H9 (cell line): ENCODE measurements around the gene ARHGAP10. TPM values are rescaled to one million over a fixed set of nuclear protein-coding genes. Genes with fewer than 3 reads are reported as not detected.
A peak's percentile ranks its signal among the peaks of the same experiment; 100 is the strongest.

Experiments
- DNase-seq: peaks from one replicate; pipeline ENCODE4 v3.0.0-alpha.2; 2017
- H2AFZ ChIP-seq: one replicate; pipeline ENCODE4 v1.6.1; 2013; ENCODE audit warnings: mild to moderate bottlenecking, low read length, control low read depth, moderate library complexity
- H2AK5ac ChIP-seq: 2 replicates; pipeline ENCODE4 v1.6.1; 2013; ENCODE audit warnings: low read length, control low read depth, mixed read lengths; ENCODE audit not compliant: insufficient read length
- H2BK120ac ChIP-seq: one replicate; pipeline ENCODE4 v1.6.1; 2013; ENCODE audit warnings: low read depth, mild to moderate bottlenecking, low read length, control low read depth, inconsistent platforms; ENCODE audit not compliant: poor library complexity, severe bottlenecking
- H2BK12ac ChIP-seq: 2 replicates; pipeline ENCODE4 v1.6.1; 2013; ENCODE audit warnings: low read length, control low read depth, mixed read lengths, low read depth; ENCODE audit not compliant: insufficient read length
- H2BK15ac ChIP-seq: 2 replicates; pipeline ENCODE4 v1.6.1; 2013; ENCODE audit warnings: low read depth, low read length, control low read depth
- H2BK20ac ChIP-seq: one replicate; pipeline ENCODE4 v1.6.1; 2013; ENCODE audit warnings: low read depth, mild to moderate bottlenecking, low read length, control low read depth, inconsistent platforms; ENCODE audit not compliant: poor library complexity, severe bottlenecking
- H2BK5ac ChIP-seq: 2 replicates; pipeline ENCODE4 v1.6.1; 2013; ENCODE audit warnings: low read length, control low read depth, mixed read lengths; ENCODE audit not compliant: insufficient read length
- H3K14ac ChIP-seq: 2 replicates; pipeline ENCODE4 v1.6.1; 2013; ENCODE audit warnings: low read length, control low read depth; ENCODE audit not compliant: insufficient read depth
- H3K18ac ChIP-seq: 2 replicates; pipeline ENCODE4 v1.6.1; 2013; ENCODE audit warnings: low read depth, mild to moderate bottlenecking, mixed read lengths, low read length, control low read depth; ENCODE audit not compliant: insufficient read length
- H3K23ac ChIP-seq: 2 replicates; pipeline ENCODE4 v1.6.1; 2013; ENCODE audit warnings: low read length, control low read depth, mixed read lengths, low read depth; ENCODE audit not compliant: insufficient read length
- H3K23me2 ChIP-seq: 2 replicates; pipeline ENCODE4 v1.6.1; 2013; ENCODE audit warnings: low read depth, mild to moderate bottlenecking, mixed read lengths, low read length, control low read depth; ENCODE audit not compliant: insufficient read length, poor library complexity, severe bottlenecking
- H3K27ac ChIP-seq: 2 replicates; pipeline ENCODE4 v1.5.1; 2013; ENCODE audit warnings: low read length, control low read depth, mixed read lengths, low read depth; ENCODE audit not compliant: insufficient read length
- H3K27me3 ChIP-seq: 2 replicates; pipeline ENCODE4 v1.6.1; 2013; ENCODE audit warnings: low read length, control low read depth, inconsistent platforms; ENCODE audit not compliant: insufficient read depth
- H3K4ac ChIP-seq: 2 replicates; pipeline ENCODE4 v1.6.1; 2013; ENCODE audit warnings: low read depth, mild to moderate bottlenecking, control low read depth, inconsistent platforms, low read length, moderate library complexity
- H3K4me1 ChIP-seq: 2 replicates; pipeline ENCODE4 v1.6.1; 2013; ENCODE audit warnings: low read length, control low read depth, inconsistent platforms; ENCODE audit not compliant: insufficient read depth
- H3K4me2 ChIP-seq: 2 replicates; pipeline ENCODE4 v1.6.1; 2013; ENCODE audit warnings: low read length, control low read depth, mixed read lengths; ENCODE audit not compliant: insufficient read length, insufficient read depth
- H3K56ac ChIP-seq: 2 replicates; pipeline ENCODE4 v1.6.1; 2013; ENCODE audit warnings: low read depth, mild to moderate bottlenecking, mixed read lengths, low read length, control low read depth; ENCODE audit not compliant: insufficient read length
- H3K79me1 ChIP-seq: 2 replicates; pipeline ENCODE4 v1.6.1; 2013; ENCODE audit warnings: low read depth, mild to moderate bottlenecking, moderate library complexity, low read length, control low read depth, inconsistent platforms; ENCODE audit not compliant: insufficient read depth, poor library complexity, severe bottlenecking
- H3K79me2 ChIP-seq: 2 replicates; pipeline ENCODE4 v1.6.1; 2013; ENCODE audit warnings: low read length, control low read depth, inconsistent platforms; ENCODE audit not compliant: insufficient read depth
- H3K9ac ChIP-seq: 2 replicates; pipeline ENCODE4 v1.6.1; 2013; ENCODE audit warnings: low read length, control low read depth, mixed read lengths; ENCODE audit not compliant: insufficient read length; ENCODE audit errors: extremely low read depth
- H3K9me3 ChIP-seq: one replicate; pipeline ENCODE4 v1.6.1; 2013; ENCODE audit warnings: low read depth, low read length, inconsistent platforms; ENCODE audit not compliant: control insufficient read depth
- H3T11ph ChIP-seq: one replicate; pipeline ENCODE4 v1.6.1; 2013; ENCODE audit warnings: mild to moderate bottlenecking, low read length, control low read depth, inconsistent platforms
- H4K20me1 ChIP-seq: one replicate; pipeline ENCODE4 v1.6.1; 2013; ENCODE audit not compliant: control insufficient read depth, insufficient read length, insufficient read depth
- H4K5ac ChIP-seq: 2 replicates; pipeline ENCODE4 v1.6.1; 2013; ENCODE audit warnings: low read depth, mild to moderate bottlenecking, mixed read lengths, low read length, control low read depth; ENCODE audit not compliant: insufficient read length
- H4K8ac ChIP-seq: replicated peaks from 2 replicates; pipeline ENCODE4 v1.6.1; 2013; ENCODE audit warnings: low read length, control low read depth, mixed read lengths, low read depth; ENCODE audit not compliant: insufficient read length
- H4K91ac ChIP-seq: 2 replicates; pipeline ENCODE4 v1.6.1; 2013; ENCODE audit warnings: low read depth, mild to moderate bottlenecking, moderate library complexity, mixed read lengths, low read length, control low read depth; ENCODE audit not compliant: insufficient read length
- H3K27ac Mint-ChIP-seq, 3 experiments: 2 replicates in 2 of 3; 3 replicates in 1 of 3; pipeline ENCODE4 v1.8.0; 2020 to 2021; ENCODE audit warnings: mixed read lengths in 3 of 3, mild to moderate bottlenecking in 1 of 3, moderate library complexity in 1 of 3
- H3K27me3 Mint-ChIP-seq: 2 replicates; pipeline ENCODE4 v1.8.0; 2021; ENCODE audit warnings: low read depth, mild to moderate bottlenecking, moderate library complexity, mixed read lengths
- H3K36me3 Mint-ChIP-seq, 3 experiments: 2 replicates in 2 of 3; 3 replicates in 1 of 3; pipeline ENCODE4 v1.8.0; 2020 to 2021; ENCODE audit warnings: low read depth in 3 of 3, mixed read lengths in 3 of 3; ENCODE audit not compliant: insufficient read depth in 1 of 3
- H3K4me1 Mint-ChIP-seq, 2 experiments: 2 replicates each; pipeline ENCODE4 v1.8.0; 2020; ENCODE audit warnings: mixed read lengths in 2 of 2
- H3K4me3 Mint-ChIP-seq, 2 experiments: 2 replicates in 1 of 2; 3 replicates in 1 of 2; pipeline ENCODE4 v1.8.0; 2020 to 2021; ENCODE audit warnings: mild to moderate bottlenecking in 2 of 2, mixed read lengths in 2 of 2, moderate library complexity in 1 of 2
- H3K9me3 Mint-ChIP-seq, 2 experiments: 2 replicates in 1 of 2; 3 replicates in 1 of 2; pipeline ENCODE4 v1.8.0; 2020; ENCODE audit warnings: mild to moderate bottlenecking in 2 of 2, mixed read lengths in 2 of 2, moderate library complexity in 1 of 2
- WGBS: extraction: QIAGEN DNeasy Blood & Tissue Kit; methylation state at CpG from one replicate; pipeline ENCODE4 v1.1.7; 2013; ENCODE audit warnings: missing lambda C conversion rate, low lambda C conversion rate, mixed read lengths; ENCODE audit not compliant: insufficient read length; ENCODE audit errors: extremely low coverage; 5-methylcytosine and 5-hydroxymethylcytosine counted together
- total RNA-seq: library from RNA; stranded (reverse); gene quantifications from 2 replicates; pipeline ENCODE4 v1.2.1, GENCODE V29; 2021
- TF ChIP-seq, protein P1 (sequence below): fragments of 200-600 bp; sonication (generic); conservative IDR thresholded peaks from 3 replicates; pipeline ENCODE4 v1.8.0; 2021; ENCODE audit warnings: antibody characterized with exemption, mild to moderate bottlenecking

The ARHGAP10 gene
- total RNA-seq, 1 experiment from 2014 or later = 7.8 TPM

DNA sequence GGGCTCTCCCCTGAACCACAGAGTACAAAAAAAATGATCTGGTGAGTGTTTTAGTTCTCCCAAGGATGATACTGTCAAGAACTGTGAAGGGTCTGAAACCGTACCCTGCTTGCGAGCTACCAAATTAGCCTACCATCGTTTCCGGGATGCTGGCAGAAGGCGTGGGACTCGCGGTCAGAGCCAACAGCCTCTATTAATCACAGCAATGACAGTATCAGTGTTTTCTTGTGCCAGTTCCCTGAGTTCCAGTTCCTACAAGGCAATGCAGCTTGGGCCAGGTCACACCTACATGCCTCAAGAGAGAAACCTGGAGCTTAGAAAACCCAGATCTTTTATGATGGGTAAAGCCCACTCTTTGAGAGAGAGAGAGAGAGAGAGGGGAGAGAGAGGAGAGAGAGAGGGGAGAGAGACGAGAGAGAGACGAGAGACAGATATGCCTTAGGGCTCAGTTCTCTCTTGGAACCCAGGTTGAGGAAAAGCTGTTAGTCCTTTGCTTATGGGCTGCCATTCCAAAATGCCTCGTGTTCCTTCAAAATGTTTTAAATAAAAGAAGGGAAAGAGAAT lies 327.8 kb downstream of the ARHGAP10 start:
- Mint-ChIP-seq H3K4me1 (peaks cover 23 to 28% of the 10 kb centered on the region in 2 experiments), H3K9me3 (no peaks in the 10 kb centered on the region), H3K36me3 (no peaks in the 10 kb centered on the region), H3K27ac (peak overlapping the region in 2 of 3 experiments; percentile 9 to 19; a peak in 3 of 7 replicates), H3K4me3 (no peak overlapping the region), H3K27me3 (no peaks in the 10 kb centered on the region)
- no peak overlapping the region for H3K27ac ChIP-seq
- no peak overlapping the region for H2AK5ac ChIP-seq
- H2BK20ac ChIP-seq = no peak overlapping the region
- TF ChIP-seq, protein P1, sequence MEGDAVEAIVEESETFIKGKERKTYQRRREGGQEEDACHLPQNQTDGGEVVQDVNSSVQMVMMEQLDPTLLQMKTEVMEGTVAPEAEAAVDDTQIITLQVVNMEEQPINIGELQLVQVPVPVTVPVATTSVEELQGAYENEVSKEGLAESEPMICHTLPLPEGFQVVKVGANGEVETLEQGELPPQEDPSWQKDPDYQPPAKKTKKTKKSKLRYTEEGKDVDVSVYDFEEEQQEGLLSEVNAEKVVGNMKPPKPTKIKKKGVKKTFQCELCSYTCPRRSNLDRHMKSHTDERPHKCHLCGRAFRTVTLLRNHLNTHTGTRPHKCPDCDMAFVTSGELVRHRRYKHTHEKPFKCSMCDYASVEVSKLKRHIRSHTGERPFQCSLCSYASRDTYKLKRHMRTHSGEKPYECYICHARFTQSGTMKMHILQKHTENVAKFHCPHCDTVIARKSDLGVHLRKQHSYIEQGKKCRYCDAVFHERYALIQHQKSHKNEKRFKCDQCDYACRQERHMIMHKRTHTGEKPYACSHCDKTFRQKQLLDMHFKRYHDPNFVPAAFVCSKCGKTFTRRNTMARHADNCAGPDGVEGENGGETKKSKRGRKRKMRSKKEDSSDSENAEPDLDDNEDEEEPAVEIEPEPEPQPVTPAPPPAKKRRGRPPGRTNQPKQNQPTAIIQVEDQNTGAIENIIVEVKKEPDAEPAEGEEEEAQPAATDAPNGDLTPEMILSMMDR = no peak
- no peak overlapping the region for H4K8ac ChIP-seq
- H2BK120ac ChIP-seq = no peak overlapping the region
- no peak overlapping the region for H2BK5ac ChIP-seq
- no peaks in the 10 kb centered on the region for H4K20me1 ChIP-seq
- no peak overlapping the region for H3K4ac ChIP-seq
- no peaks in the 10 kb centered on the region for H3K27me3 ChIP-seq
- H3K23ac ChIP-seq = no peak overlapping the region
- no peak overlapping the region for H2BK12ac ChIP-seq
- no peak overlapping the region for H2AFZ ChIP-seq
- H3K9ac ChIP-seq = no peak overlapping the region
- no peaks in the 10 kb centered on the region for H3K79me1 ChIP-seq
- peaks cover 5% of the 10 kb centered on the region; the same call in 1 of the 2 replicates for H3K4me1 ChIP-seq
- no peaks in the 10 kb centered on the region for H3K79me2 ChIP-seq
- H2BK15ac ChIP-seq = no peak overlapping the region
- no peak overlapping the region for H3K18ac ChIP-seq
- no peak overlapping the region for H3K14ac ChIP-seq
- H4K91ac ChIP-seq = no peak overlapping the region
- no peak overlapping the region for H3K4me2 ChIP-seq
- no peak for DNase-seq
- H3K56ac ChIP-seq = no peak overlapping the region
- H4K5ac ChIP-seq = no peak overlapping the region
- H3K9me3 ChIP-seq = no peaks in the 10 kb centered on the region
- no peaks in the 10 kb centered on the region for H3K23me2 ChIP-seq
- WGBS = no CpG with 5 or more reads among the region's 10 CpGs
- H3T11ph ChIP-seq = no peak overlapping the region
